IMR-90 (cell line): ENCODE data around the gene IQCC. TPM values are rescaled to one million over a fixed set of nuclear protein-coding genes. Genes with fewer than 3 reads are reported as not detected.

Source experiments
- ATAC-seq: fragments of 200-7000 bp; cut with Tn5 transposase; 2 replicates; pipeline ENCODE4 v1.9.1; 2020; ENCODE audit warnings: low read depth, mild to moderate bottlenecking, moderate library complexity
- BruUV-seq: library from RNA; stranded (reverse); fragments of 400-500 nt; replicated peaks from 2 replicates; lab custom pipeline; 2021; lab: Mats Ljungman, UMichigan
- CTCF ChIA-PET: fragments of 300-600 bp; formaldehyde crosslinking; extraction: SDS; loops from one replicate; lab custom pipeline; 2021; ENCODE audit warnings: antibody characterized with exemption; lab: Yijun Ruan, JAX
- POLR2A ChIA-PET: fragments of 300-600 bp; sonication (Branson Sonifier 250); formaldehyde crosslinking; loops from one replicate; lab custom pipeline; 2022; ENCODE audit warnings: antibody characterized with exemption; ENCODE audit not compliant: unreplicated experiment; lab: Charles Lee
- DNase-seq: peaks from one replicate; pipeline ENCODE4 v3.0.0; 2013
- H2AFZ ChIP-seq: replicated peaks from 2 replicates; pipeline ENCODE3; 2013; ENCODE audit warnings: low read length, mild to moderate bottlenecking; ENCODE audit not compliant: poor library complexity
- H2AK5ac ChIP-seq: 2 replicates; pipeline ENCODE4 v1.6.1; 2013; ENCODE audit warnings: low read depth, low read length, inconsistent platforms
- H2AK9ac ChIP-seq: replicated peaks from 2 replicates; pipeline ENCODE3; 2013; ENCODE audit warnings: mild to moderate bottlenecking, low read depth, low read length, moderate library complexity; ENCODE audit not compliant: poor library complexity
- H2BK120ac ChIP-seq: 2 replicates; pipeline ENCODE4 v1.6.1; 2013; ENCODE audit warnings: low read depth, low read length, inconsistent platforms
- H2BK15ac ChIP-seq: 3 replicates; pipeline ENCODE4 v1.6.1; 2013; ENCODE audit warnings: low read depth, low read length, inconsistent platforms
- H2BK20ac ChIP-seq: 2 replicates; pipeline ENCODE4 v1.6.1; 2013; ENCODE audit warnings: low read depth, mild to moderate bottlenecking, inconsistent platforms, low read length, moderate library complexity
- H2BK5ac ChIP-seq: 2 replicates; pipeline ENCODE4 v1.6.1; 2013; ENCODE audit warnings: mild to moderate bottlenecking, low read depth, low read length, inconsistent platforms; ENCODE audit not compliant: poor library complexity, severe bottlenecking
- H3K14ac ChIP-seq: replicated peaks from 2 replicates; pipeline ENCODE4 v1.6.1; 2013; ENCODE audit warnings: low read depth, low read length, inconsistent platforms
- H3K18ac ChIP-seq: 2 replicates; pipeline ENCODE4 v1.6.1; 2013; ENCODE audit warnings: low read depth, low read length, control low read depth
- H3K23ac ChIP-seq: 2 replicates; pipeline ENCODE4 v1.6.1; 2013; ENCODE audit warnings: low read depth, low read length, inconsistent platforms
- H3K27ac ChIP-seq: 2 replicates; pipeline ENCODE4 v1.5.1; 2013; ENCODE audit warnings: mild to moderate bottlenecking, control low read depth, low read length; ENCODE audit not compliant: insufficient read depth
- H3K27me3 ChIP-seq: 2 replicates; pipeline ENCODE4 v1.6.1; 2013; ENCODE audit warnings: low read length; ENCODE audit not compliant: control insufficient read depth, insufficient read depth
- H3K36me3 ChIP-seq: 2 replicates; pipeline ENCODE4 v1.6.1; 2013; ENCODE audit warnings: low read length, mixed read lengths; ENCODE audit not compliant: control insufficient read depth, insufficient read depth
- H3K4ac ChIP-seq: 2 replicates; pipeline ENCODE4 v1.6.1; 2013; ENCODE audit warnings: low read depth, low read length, inconsistent platforms
- H3K4me1 ChIP-seq: 2 replicates; pipeline ENCODE4 v1.6.1; 2013; ENCODE audit warnings: low read length, mixed read lengths; ENCODE audit not compliant: control insufficient read depth, insufficient read depth
- H3K4me2 ChIP-seq: 2 replicates; pipeline ENCODE4 v1.6.1; 2013; ENCODE audit warnings: low read depth, mild to moderate bottlenecking, control low read depth, low read length, moderate library complexity
- H3K4me3 ChIP-seq: 2 replicates; pipeline ENCODE4 v1.5.1; 2013; ENCODE audit warnings: low read depth, mild to moderate bottlenecking, control low read depth, low read length, moderate library complexity; ENCODE audit not compliant: insufficient read depth
- H3K56ac ChIP-seq: 2 replicates; pipeline ENCODE4 v1.6.1; 2013; ENCODE audit warnings: low read length, inconsistent platforms; ENCODE audit not compliant: insufficient read depth; ENCODE audit errors: extremely low read depth
- H3K79me1 ChIP-seq, 2 experiments: 2 replicates each; pipeline ENCODE4 v1.6.1; 2013; ENCODE audit warnings: low read length in 2 of 2, inconsistent platforms in 1 of 2, low read depth in 1 of 2
- H3K9ac ChIP-seq: 2 replicates; pipeline ENCODE4 v1.6.1; 2013; ENCODE audit warnings: low read depth, low read length, control low read depth
- H3K9me1 ChIP-seq: 2 replicates; pipeline ENCODE4 v1.6.1; 2013; ENCODE audit warnings: low read length, inconsistent platforms; ENCODE audit not compliant: insufficient read depth
- H3K9me3 ChIP-seq: 2 replicates; pipeline ENCODE4 v1.6.1; 2013; ENCODE audit warnings: low read length; ENCODE audit not compliant: control insufficient read depth, insufficient read depth
- H4K20me1 ChIP-seq: 2 replicates; pipeline ENCODE4 v1.6.1; 2013; ENCODE audit warnings: low read length, inconsistent platforms; ENCODE audit not compliant: insufficient read depth
- H4K5ac ChIP-seq: 2 replicates; pipeline ENCODE4 v1.6.1; 2013; ENCODE audit warnings: mild to moderate bottlenecking, low read depth, low read length, control low read depth
- H4K8ac ChIP-seq, 2 experiments: 2 replicates each; pipeline ENCODE4 v1.6.1; 2013; ENCODE audit warnings: low read depth in 2 of 2, low read length in 2 of 2, control low read depth in 1 of 2, inconsistent platforms in 1 of 2
- H4K91ac ChIP-seq: 2 replicates; pipeline ENCODE4 v1.6.1; 2013; ENCODE audit warnings: low read depth, low read length, inconsistent platforms; ENCODE audit not compliant: insufficient read depth
- BHLHE40 ChIP-seq: fragments of 150-350 bp; IDR thresholded peaks from 2 replicates; pipeline ENCODE4 v1.6.1; 2016; ENCODE audit warnings: mild to moderate bottlenecking, low read depth, low read length
- CEBPB ChIP-seq: IDR thresholded peaks from 2 replicates; pipeline ENCODE4 v1.6.1; 2012; ENCODE audit warnings: low read depth, low read length, improper control_type of control experiment
- CHD1 ChIP-seq: IDR thresholded peaks from 2 replicates; pipeline ENCODE4 v1.6.1; 2012; ENCODE audit warnings: low read depth, low read length, improper control_type of control experiment
- CTCF ChIP-seq: conservative IDR thresholded peaks from 2 replicates; pipeline ENCODE4 v1.5.1; 2012; ENCODE audit warnings: mild to moderate bottlenecking, low read depth, low read length, improper control_type of control experiment
- ELK1 ChIP-seq: fragments of 150-350 bp; IDR thresholded peaks from 2 replicates; pipeline ENCODE4 v1.6.1; 2016; ENCODE audit warnings: low read depth, mild to moderate bottlenecking, low read length, moderate library complexity, borderline replicate concordance
- FOS ChIP-seq: fragments of 150-350 bp; IDR thresholded peaks from 2 replicates; pipeline ENCODE4 v1.6.1; 2016; ENCODE audit warnings: low read depth, low read length
- MAFK ChIP-seq: IDR thresholded peaks from 2 replicates; pipeline ENCODE4 v1.6.1; 2012; ENCODE audit warnings: low read depth, low read length, improper control_type of control experiment
- MAZ ChIP-seq: IDR thresholded peaks from 2 replicates; pipeline ENCODE4 v1.6.1; 2012; ENCODE audit warnings: low read depth, mild to moderate bottlenecking, low read length, improper control_type of control experiment, moderate library complexity, borderline replicate concordance
- MXI1 ChIP-seq: IDR thresholded peaks from 2 replicates; pipeline ENCODE4 v1.6.1; 2012; ENCODE audit warnings: low read depth, mild to moderate bottlenecking, low read length, moderate library complexity, borderline replicate concordance
- NFE2L2 ChIP-seq: fragments of 150-350 bp; IDR thresholded peaks from 2 replicates; pipeline ENCODE4 v1.6.1; 2016; ENCODE audit warnings: low read depth, mild to moderate bottlenecking, low read length
- POLR2A ChIP-seq: IDR thresholded peaks from 2 replicates; pipeline ENCODE4 v1.6.1; 2012; ENCODE audit warnings: mild to moderate bottlenecking, low read depth, low read length
- RAD21 ChIP-seq: IDR thresholded peaks from 2 replicates; pipeline ENCODE4 v1.6.1; 2012; ENCODE audit warnings: low read length, improper control_type of control experiment
- RCOR1 ChIP-seq: IDR thresholded peaks from 2 replicates; pipeline ENCODE4 v1.6.1; 2012; ENCODE audit warnings: mild to moderate bottlenecking, low read length, improper control_type of control experiment; ENCODE audit not compliant: insufficient replicate concordance
- RFX5 ChIP-seq: IDR thresholded peaks from 2 replicates; pipeline ENCODE4 v1.8.0; 2012; ENCODE audit warnings: low read depth, mild to moderate bottlenecking, low read length, moderate library complexity
- SMC3 ChIP-seq: fragments of 150-350 bp; IDR thresholded peaks from 2 replicates; pipeline ENCODE4 v1.6.1; 2016; ENCODE audit warnings: low read depth, mild to moderate bottlenecking, antibody characterized with exemption, low read length, moderate library complexity
- USF2 ChIP-seq: fragments of 150-350 bp; IDR thresholded peaks from 2 replicates; pipeline ENCODE4 v1.6.1; 2017; ENCODE audit warnings: mild to moderate bottlenecking, antibody characterized with exemption, low read length, low read depth
- WGBS, 2 experiments: methylation state at CpG; one replicate each; pipeline versions ENCODE4 v1.1.5 to v1.1.7; 2013; ENCODE audit warnings: missing lambda C conversion rate in 2 of 2; ENCODE audit not compliant: insufficient read length in 1 of 2; ENCODE audit errors: extremely low coverage in 2 of 2; 5-methylcytosine and 5-hydroxymethylcytosine counted together
- dilution Hi-C: fragments of 300-500 bp; cut with HindIII; formaldehyde crosslinking; loops from one replicate; pipeline ENCODE4 v1.14.3; 2018; ENCODE audit warnings: low sequenced_read_pairs; ENCODE audit not compliant: unreplicated experiment
- in situ Hi-C: fragments of 300-500 bp; cut with MboI; formaldehyde crosslinking; loops from 3 replicates; pipeline ENCODE4 v1.14.3; 2019; ENCODE audit warnings: low sequenced_read_pairs, inconsistent platforms, mixed read lengths
- intact Hi-C: fragments of 100-400 bp; cut with micrococcal nuclease; formaldehyde crosslinking; loops from 2 replicates; pipeline ENCODE4 v1.10.0; 2022
- polyA plus RNA-seq, 3 experiments: library from polyadenylated mRNA; depleted of rRNA; stranded (reverse); fragments of >200 nt; gene quantifications; 2 replicates each; pipeline ENCODE4 v1.2.3, GENCODE V29; 2012; ENCODE audit warnings: low replicate concordance in 1 of 3
- total RNA-seq: library from RNA; depleted of rRNA; stranded (reverse); fragments of >200 nt; gene quantifications from 2 replicates; pipeline ENCODE4 v1.2.3, GENCODE V29; 2012

Gene IQCC
- total and polyA plus RNA-seq, 2 of the 4 experiments (the other 2 are of a cell fraction) = 1.6 to 2.2 TPM

GRCh38 chr1:32247452-32247851, 42.0 kb downstream of the IQCC start:
- dilution Hi-C loops = no loop called here
- no peak for DNase-seq
- WGBS, 2 experiments = 67% methylated on average over 3 of the region's 12 CpGs; no CpG with 5 or more reads in 1 of the 2 experiments
- no peak for TF ChIP-seq RFX5
- no peak for TF ChIP-seq NFE2L2
- TF ChIP-seq CTCF = no peak
- no peak for TF ChIP-seq POLR2A
- TF ChIP-seq MXI1 = no peak
- TF ChIP-seq USF2 = no peak
- TF ChIP-seq CEBPB = no peak
- TF ChIP-seq SMC3 = no peak
- TF ChIP-seq MAFK = no peak
- no peak for TF ChIP-seq RAD21
- TF ChIP-seq FOS = no peak
- TF ChIP-seq CHD1 = no peak
- TF ChIP-seq MAZ = no peak
- no peak for TF ChIP-seq ELK1
- TF ChIP-seq BHLHE40 = no peak
- no peak for TF ChIP-seq RCOR1
- no peak for ATAC-seq
- Histone ChIP-seq H2BK20ac (peak overlapping the region; percentile 81), H3K36me3 (no peaks in the 10 kb centered on the region), H3K4me1 (peaks cover 18% of the 10 kb centered on the region), H2AFZ (peak overlapping the region; percentile 84), H3K9me3 (no peaks in the 10 kb centered on the region), H3K27me3 (no peaks in the 10 kb centered on the region; the same call in 1 of the 2 replicates), H2BK15ac (peak overlapping the region; percentile 81; the same call in 1 of the 3 replicates), H2AK5ac (peak overlapping the region; percentile 77; the same call in 1 of the 2 replicates), H3K9me1 (peaks cover 11% of the 10 kb centered on the region), H3K56ac (no peak overlapping the region), H3K4me3 (no peak overlapping the region), H3K4ac (peak overlapping the region; percentile 94), H2BK120ac (peak overlapping the region; percentile 86), H3K14ac (peak overlapping the region; percentile 76; the same call in 1 of the 2 replicates), H3K79me1 (peaks cover 0 to 5% of the 10 kb centered on the region in 2 experiments; a peak in 2 of 4 replicates), H4K5ac (peak overlapping the region; percentile 27; the same call in 1 of the 2 replicates), H2BK5ac (peak overlapping the region; percentile 42), H4K20me1 (no peaks in the 10 kb centered on the region), H3K23ac (no peak overlapping the region), H2AK9ac (peak overlapping the region; percentile 84), H4K91ac (peak overlapping the region; percentile 72), H3K4me2 (no peak overlapping the region), H3K27ac (peak overlapping the region; percentile 54; the same call in 1 of the 2 replicates), H3K18ac (peak overlapping the region; percentile 45), H3K9ac (no peak overlapping the region), H4K8ac (peak overlapping the region; percentile 58 to 70; a peak in 3 of 4 replicates)
- BruUV-seq = no TSS peak
- CTCF ChIA-PET = interaction anchor here (1.1 to 1.5 kb wide), 3 partner anchors 32 to 76 kb away, joined by 3 to 6 read pairs (median 3); no protein-coding TSS in a partner anchor
- POLR2A ChIA-PET = interaction anchor here (0.6 kb wide), 1 partner anchor 69 kb away, joined by 3 read pairs; no protein-coding TSS in a partner anchor
- intact Hi-C loops = no loop called here
- in situ Hi-C loops = no loop called here
